K562 (cell line): ENCODE data around the gene TMEM181. TPM values are rescaled to one million over a fixed set of nuclear protein-coding genes. Genes with fewer than 3 reads are reported as not detected.

Experiments used
- CC2D1A ChIP-seq: fragments of 450-650 bp; IDR thresholded peaks from 2 replicates; pipeline ENCODE4 v1.6.1; 2017; ENCODE audit warnings: mild to moderate bottlenecking
- CHD1 ChIP-seq: fragments of 200-600 bp; sonication (generic); IDR thresholded peaks from one replicate; pipeline ENCODE4 v1.6.1; 2012; ENCODE audit warnings: mild to moderate bottlenecking, moderate library complexity, low read length, inconsistent platforms
- CHD7 ChIP-seq: fragments of 200-600 bp; sonication (generic); IDR thresholded peaks from one replicate; pipeline ENCODE4 v1.6.1; 2012; ENCODE audit warnings: mild to moderate bottlenecking, low read depth, low read length, inconsistent platforms
- FOXP1 ChIP-seq: sonication (generic); formaldehyde crosslinking; IDR thresholded peaks from 2 replicates; pipeline ENCODE4 v1.8.0; 2022; ENCODE audit warnings: mild to moderate bottlenecking, missing genetic modification reagents
- HES1 ChIP-seq: fragments of 450-650 bp; IDR thresholded peaks from 2 replicates; pipeline ENCODE4 v1.6.1; 2016; ENCODE audit warnings: low read depth, mild to moderate bottlenecking, moderate library complexity
- MCM5 ChIP-seq: fragments of 450-650 bp; IDR thresholded peaks from 2 replicates; pipeline ENCODE4 v1.6.1; 2016; ENCODE audit warnings: low read depth
- MYC ChIP-seq, 2 experiments: fragments of 250-450 bp in 1 of 2; sonication (Bioruptor Pico) in 1 of 2; IDR thresholded peaks; 2 replicates each; pipeline versions ENCODE4 v1.5.1 to v1.6.1; 2012 to 2021; ENCODE audit warnings: low read depth in 2 of 2, borderline replicate concordance in 1 of 2, improper control_type of control experiment in 1 of 2, low read length in 1 of 2, mild to moderate bottlenecking in 1 of 2, moderate library complexity in 1 of 2
- NR2C2 ChIP-seq, 2 experiments: fragments of 200-800 bp in 1 of 2; sonication (Bioruptor generic) in 1 of 2; sonication (generic) in 1 of 2; formaldehyde crosslinking in 1 of 2; IDR thresholded peaks; 2 replicates each; pipeline versions ENCODE4 v1.6.1 to v1.8.0; 2016 to 2022; ENCODE audit warnings: mild to moderate bottlenecking in 1 of 2, missing compliant biosample characterization in 1 of 2, missing genetic modification characterization in 1 of 2, missing genetic modification reagents in 1 of 2
- POU5F1 ChIP-seq: fragments of 150-350 bp; IDR thresholded peaks from 2 replicates; pipeline ENCODE4 v1.6.1; 2014; ENCODE audit warnings: borderline replicate concordance, low read length, low read depth, mild to moderate bottlenecking; ENCODE audit not compliant: partially characterized antibody
- SIN3A ChIP-seq, 2 experiments: fragments of 150-350 bp in 1 of 2; IDR thresholded peaks; 2 replicates each; pipeline ENCODE4 v1.6.1; 2011 to 2016; ENCODE audit warnings: borderline replicate concordance in 2 of 2, low read depth in 2 of 2, low read length in 2 of 2, mild to moderate bottlenecking in 2 of 2, moderate library complexity in 2 of 2; ENCODE audit not compliant: control insufficient read depth in 1 of 2
- SMARCE1 ChIP-seq: fragments of 450-650 bp; IDR thresholded peaks from 2 replicates; pipeline ENCODE4 v1.7.1; 2016; ENCODE audit warnings: mild to moderate bottlenecking
- SP1 ChIP-seq: sonication (generic); formaldehyde crosslinking; IDR thresholded peaks from 2 replicates; pipeline ENCODE4 v1.8.1; 2022; ENCODE audit warnings: mild to moderate bottlenecking, missing genetic modification reagents
- STAG1 ChIP-seq: sonication (generic); formaldehyde crosslinking; IDR thresholded peaks from 2 replicates; pipeline ENCODE4 v1.5.0; 2020; ENCODE audit warnings: missing genetic modification reagents, borderline replicate concordance
- TAF1 ChIP-seq: IDR thresholded peaks from 2 replicates; pipeline ENCODE4 v1.6.1; 2011; ENCODE audit warnings: mild to moderate bottlenecking, low read length, moderate library complexity; ENCODE audit not compliant: insufficient read depth, control insufficient read depth, severe bottlenecking; ENCODE audit errors: extremely low read depth
- polyA plus RNA-seq, 8 experiments: library from polyadenylated mRNA; depleted of rRNA in 4 of 8; stranded (reverse) in 5 of 8; unstranded in 3 of 8; fragments of >200 nt; fragmentation: Nextera tagmentation in 2 of 8; fragmentation: Illumina TruSeq in 1 of 8; extraction: Ambion mirVana in 2 of 8; extraction: Trizol in 1 of 8; gene quantifications; 2 replicates each; pipeline versions ENCODE4 v1.2.1 to v1.2.3, GENCODE V29; 2011 to 2014; ENCODE audit warnings: inconsistent platforms in 1 of 8, missing spikeins in 1 of 8
- total RNA-seq, 7 experiments: library from RNA; depleted of rRNA in 6 of 7; stranded (reverse); fragments of >200 nt in 6 of 7; fragmentation: Illumina TruSeq in 2 of 7; extraction: Trizol in 2 of 7; gene quantifications; 2 replicates each; pipeline versions ENCODE4 v1.2.1 to v1.2.3, GENCODE V29; 2011 to 2021; ENCODE audit warnings: low replicate concordance in 1 of 7

TMEM181 gene
- total and polyA plus RNA-seq, 9 of the 15 experiments (the other 6 are each of a cell fraction or from before 2014, with no cell fraction given) = 5.6 to 27.2 (median 19.9) TPM

GRCh38 chr6:158560836-158561320 is 987 bp downstream of the TMEM181 start (continued):
- TF ChIP-seq CHD7 = no peak
- TF ChIP-seq SMARCE1 = peak; percentile 11; the same call in 1 of the 2 replicates
- no peak for TF ChIP-seq TAF1
- TF ChIP-seq SP1 = 0 out of 2 replicates have a peak, but pooled peaks have one; percentile 11
- no peak for TF ChIP-seq CC2D1A
- TF ChIP-seq FOXP1 (CRISPR knock-in tag) = no peak
- no peak for TF ChIP-seq MYC (IDR thresholded peaks at IDR 0.05; ENCODE audit: low read depth, low read length)
- TF ChIP-seq MYC (CRISPR knock-in tag; IDR thresholded peaks at IDR 0.05; ENCODE audit: borderline replicate concordance, low read depth) = 0 out of 2 replicates have a peak, but pooled peaks have one; percentile 46
- TF ChIP-seq NR2C2 (CRISPR knock-in tag; IDR thresholded peaks at IDR 0.05) = 0 out of 2 replicates have a peak, but pooled peaks have one; percentile 16
- TF ChIP-seq NR2C2 (tag; IDR thresholded peaks at IDR 0.05) = no peak
- TF ChIP-seq MCM5 = no peak
- TF ChIP-seq STAG1 = no peak
- TF ChIP-seq POU5F1 = no peak
- TF ChIP-seq SIN3A (IDR thresholded peaks at IDR 0.05; ENCODE audit: borderline replicate concordance in 2 of 2, control insufficient read depth in 1 of 2, low read depth in 2 of 2, low read length in 2 of 2) = peak in 1 of 2 experiments; percentile 57; a peak in 1 of 4 replicates
- peak; percentile 28 for TF ChIP-seq CHD1
- no peak for TF ChIP-seq HES1
